OCI-LY3 (cell line): ENCODE data around the gene NUDC.
"Not testable (repeated sequence)": the region's sequence is repeated elsewhere in the genome, so short reads cannot be mapped to it uniquely, and the experiment has no call there.

Experiments used
- H2AFZ ChIP-seq: fragments of 200-600, 300-600 bp; shearing (Covaris generic); 2 replicates; pipeline ENCODE4 v1.6.0; 2014; ENCODE audit warnings: antibody characterized with exemption, low read depth, low read length
- H3K27ac ChIP-seq: fragments of 200-600, 300-600 bp; sonication (generic); 2 replicates; pipeline ENCODE4 v1.5.1; 2014; ENCODE audit warnings: mild to moderate bottlenecking, low read length, moderate library complexity, mixed read lengths
- H3K27me3 ChIP-seq: fragments of 200-600, 300-600 bp; sonication (generic); 2 replicates; pipeline ENCODE4 v1.6.1; 2014; ENCODE audit warnings: low read depth, low read length, mixed read lengths
- H3K36me3 ChIP-seq: fragments of 200-600, 300-600 bp; sonication (generic); replicated peaks from 2 replicates; pipeline ENCODE3; 2014; ENCODE audit warnings: low read depth, low read length, mixed read lengths
- H3K4me1 ChIP-seq: fragments of 300-600, 200-600 bp; sonication (generic); 2 replicates; pipeline ENCODE4 v1.6.1; 2014; ENCODE audit warnings: low read length, mixed read lengths
- H3K4me2 ChIP-seq: fragments of 200-600, 300-600 bp; sonication (generic); 2 replicates; pipeline ENCODE4 v1.6.1; 2014; ENCODE audit warnings: low read length, mixed read lengths
- H3K4me3 ChIP-seq: fragments of 300-600, 200-600 bp; sonication (generic); 2 replicates; pipeline ENCODE4 v1.5.1; 2014; ENCODE audit warnings: antibody characterized with exemption, mild to moderate bottlenecking, low read length, moderate library complexity
- H3K79me2 ChIP-seq: fragments of 300-600, 200-600 bp; shearing (Covaris generic); 2 replicates; pipeline ENCODE4 v1.6.1; 2014; ENCODE audit warnings: mild to moderate bottlenecking, low read length, mixed read lengths
- H3K9ac ChIP-seq: fragments of 300-600, 200-600 bp; shearing (Covaris generic); 2 replicates; pipeline ENCODE4 v1.6.0; 2014; ENCODE audit warnings: mild to moderate bottlenecking, low read length, moderate library complexity
- H3K9me3 ChIP-seq: fragments of 200-600, 300-600 bp; shearing (Covaris generic); 2 replicates; pipeline ENCODE4 v1.6.1; 2014; ENCODE audit warnings: low read length, mixed read lengths; ENCODE audit not compliant: insufficient read depth
- H4K20me1 ChIP-seq: fragments of 200-600, 300-600 bp; sonication (generic); 2 replicates; pipeline ENCODE4 v1.6.1; 2016; ENCODE audit warnings: low read length, mixed read lengths; ENCODE audit not compliant: insufficient read depth
- CTCF ChIP-seq: fragments of 200-600, 300-600 bp; sonication (generic); IDR thresholded peaks from 2 replicates; pipeline ENCODE4 v1.5.1; 2014; ENCODE audit warnings: antibody characterized with exemption, low read length, low read depth
- EZH2phosphoT487 ChIP-seq: fragments of 200-600 bp; shearing (Covaris generic); IDR thresholded peaks from 2 replicates; pipeline ENCODE4 v1.6.1; 2018; ENCODE audit warnings: antibody characterized with exemption, mixed run types, low read depth

NUDC gene

GRCh38 chr1:26945728-26946127 is 24.2 kb downstream of the NUDC start:
- H3K9me3 ChIP-seq, result no peaks in the 10 kb centered on the region
- no peak overlapping the region for H3K4me3 ChIP-seq
- no peak overlapping the region for H2AFZ ChIP-seq
- no peak overlapping the region for H3K9ac ChIP-seq
- no peak overlapping the region for H3K4me2 ChIP-seq
- peaks cover 5% of the 10 kb centered on the region for H3K36me3 ChIP-seq
- no peaks in the 10 kb centered on the region for H3K4me1 ChIP-seq
- no peak overlapping the region for H3K27ac ChIP-seq
- TF ChIP-seq EZH2phosphoT487, result no peak
- TF ChIP-seq CTCF, result no peak
- no peaks in the 10 kb centered on the region for H3K27me3 ChIP-seq
- no peaks in the 10 kb centered on the region for H3K79me2 ChIP-seq
- H4K20me1 ChIP-seq, result no peaks in the 10 kb centered on the region

GRCh38 chr1:26946270-26946669 is 24.7 kb downstream of the NUDC start:
- no peak overlapping the region for H3K9ac ChIP-seq
- H3K4me3 ChIP-seq, result no peak overlapping the region
- TF ChIP-seq CTCF (no peak), EZH2phosphoT487 (no peak)
- no peaks in the 10 kb centered on the region for H3K27me3 ChIP-seq
- H3K9me3 ChIP-seq, result no peaks in the 10 kb centered on the region
- H3K4me1 ChIP-seq, result no peaks in the 10 kb centered on the region
- H3K4me2 ChIP-seq, result no peak overlapping the region
- no peak overlapping the region for H2AFZ ChIP-seq
- no peak overlapping the region for H3K27ac ChIP-seq
- H3K79me2 ChIP-seq, result no peaks in the 10 kb centered on the region
- no peaks in the 10 kb centered on the region for H4K20me1 ChIP-seq
- peaks cover 5% of the 10 kb centered on the region for H3K36me3 ChIP-seq

GRCh38 chr1:26948725-26949057 is 27.1 kb downstream of the NUDC start:
- H3K4me3 ChIP-seq, H3K36me3 ChIP-seq, H3K9me3 ChIP-seq, H3K9ac ChIP-seq, H3K4me1 ChIP-seq, H3K27me3 ChIP-seq, H2AFZ ChIP-seq, H3K27ac ChIP-seq, H4K20me1 ChIP-seq, H3K79me2 ChIP-seq, H3K4me2 ChIP-seq: not testable (repeated sequence)

- no peaks in the 10 kb centered on the region for H3K9me3 ChIP-seq
- no peaks in the 10 kb centered on the region for H3K79me2 ChIP-seq
- no peaks in the 10 kb centered on the region for H3K36me3 ChIP-seq
- no peak overlapping the region for H3K9ac ChIP-seq
- H3K4me2 ChIP-seq, result no peak overlapping the region
- no peak overlapping the region for H3K4me3 ChIP-seq
- H4K20me1 ChIP-seq, result no peaks in the 10 kb centered on the region
- no peak for TF ChIP-seq CTCF
- H2AFZ ChIP-seq, result no peak overlapping the region
- no peak overlapping the region for H3K27ac ChIP-seq
- H3K27me3 ChIP-seq, result no peaks in the 10 kb centered on the region
- H3K4me1 ChIP-seq, result no peaks in the 10 kb centered on the region
These were observed 27.9 kb downstream of the NUDC start for GRCh38 chr1:26949266-26949925.

GRCh38 chr1:26949926-26950319 is 28.4 kb downstream of the NUDC start:
- H3K9ac ChIP-seq, result no peak overlapping the region
- no peak overlapping the region for H2AFZ ChIP-seq
- TF ChIP-seq EZH2phosphoT487, result no peak
- no peak for TF ChIP-seq CTCF

More at GRCh38 chr1:26949926-26950319, 28.4 kb downstream of the NUDC start:
- Histone ChIP-seq H3K27me3 (no peaks in the 10 kb centered on the region), H4K20me1 (no peaks in the 10 kb centered on the region), H3K79me2 (no peaks in the 10 kb centered on the region), H3K9me3 (no peaks in the 10 kb centered on the region), H3K4me1 (no peaks in the 10 kb centered on the region), H3K27ac (no peak overlapping the region), H3K4me2 (no peak overlapping the region), H3K4me3 (no peak overlapping the region), H3K36me3 (no peaks in the 10 kb centered on the region)
